PFSK-1 (cell line): ENCODE measurements around the gene ZCWPW2.

Experiments used
- FOXP2 ChIP-seq: optimal IDR thresholded peaks from 2 replicates; pipeline ENCODE3; 2011; ENCODE audit warnings: borderline replicate concordance, control low read depth, inconsistent platforms; ENCODE audit not compliant: insufficient read depth; ENCODE audit errors: extremely low read length, extremely low read depth
- POLR2AphosphoS5 ChIP-seq: IDR thresholded peaks from 2 replicates; pipeline ENCODE4 v1.6.1; 2012; ENCODE audit warnings: low read depth, mild to moderate bottlenecking, control low read depth, low read length, moderate library complexity
- SIN3A ChIP-seq: IDR thresholded peaks from 2 replicates; pipeline ENCODE4 v1.6.1; 2012; ENCODE audit warnings: mild to moderate bottlenecking, low read length, moderate library complexity, borderline replicate concordance; ENCODE audit not compliant: insufficient read depth
- TAF1 ChIP-seq: IDR thresholded peaks from 2 replicates; pipeline ENCODE4 v1.6.1; 2012; ENCODE audit warnings: low read length, control low read depth, borderline replicate concordance; ENCODE audit not compliant: insufficient read depth
- TF ChIP-seq, protein P1 (sequence below), 2 experiments: IDR thresholded peaks; 2 replicates each; pipeline versions ENCODE4 v1.6.1 to v1.8.0; 2011 to 2012; ENCODE audit warnings: low read depth in 2 of 2, low read length in 2 of 2, control low read depth in 1 of 2, inconsistent platforms in 1 of 2, mild to moderate bottlenecking in 1 of 2, moderate library complexity in 1 of 2; ENCODE audit not compliant: insufficient read depth in 1 of 2

Gene ZCWPW2

DNA sequence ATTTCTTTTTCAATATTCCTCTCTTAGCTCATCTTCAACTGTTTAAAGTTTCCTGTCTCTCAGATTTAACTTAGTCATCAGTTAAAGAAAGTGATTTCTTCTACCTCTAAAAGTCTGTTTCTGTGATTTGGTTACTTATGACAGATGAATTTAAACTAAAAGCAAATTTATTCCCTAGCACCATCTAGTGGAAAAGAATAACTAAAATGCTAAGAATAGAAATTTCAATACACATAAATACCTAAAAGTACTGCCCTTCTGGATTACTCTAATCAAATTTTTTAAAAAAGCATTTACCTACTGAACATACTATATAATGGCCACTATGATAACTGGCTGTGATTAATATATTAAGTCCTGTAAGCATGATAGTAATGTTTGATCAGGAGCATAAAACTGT is 14.0 kb upstream of the ZCWPW2 start:
- TF ChIP-seq SIN3A: no peak
- TF ChIP-seq TAF1: no peak
- TF ChIP-seq POLR2AphosphoS5: no peak
- no peak for TF ChIP-seq FOXP2
- TF ChIP-seq, protein P1, sequence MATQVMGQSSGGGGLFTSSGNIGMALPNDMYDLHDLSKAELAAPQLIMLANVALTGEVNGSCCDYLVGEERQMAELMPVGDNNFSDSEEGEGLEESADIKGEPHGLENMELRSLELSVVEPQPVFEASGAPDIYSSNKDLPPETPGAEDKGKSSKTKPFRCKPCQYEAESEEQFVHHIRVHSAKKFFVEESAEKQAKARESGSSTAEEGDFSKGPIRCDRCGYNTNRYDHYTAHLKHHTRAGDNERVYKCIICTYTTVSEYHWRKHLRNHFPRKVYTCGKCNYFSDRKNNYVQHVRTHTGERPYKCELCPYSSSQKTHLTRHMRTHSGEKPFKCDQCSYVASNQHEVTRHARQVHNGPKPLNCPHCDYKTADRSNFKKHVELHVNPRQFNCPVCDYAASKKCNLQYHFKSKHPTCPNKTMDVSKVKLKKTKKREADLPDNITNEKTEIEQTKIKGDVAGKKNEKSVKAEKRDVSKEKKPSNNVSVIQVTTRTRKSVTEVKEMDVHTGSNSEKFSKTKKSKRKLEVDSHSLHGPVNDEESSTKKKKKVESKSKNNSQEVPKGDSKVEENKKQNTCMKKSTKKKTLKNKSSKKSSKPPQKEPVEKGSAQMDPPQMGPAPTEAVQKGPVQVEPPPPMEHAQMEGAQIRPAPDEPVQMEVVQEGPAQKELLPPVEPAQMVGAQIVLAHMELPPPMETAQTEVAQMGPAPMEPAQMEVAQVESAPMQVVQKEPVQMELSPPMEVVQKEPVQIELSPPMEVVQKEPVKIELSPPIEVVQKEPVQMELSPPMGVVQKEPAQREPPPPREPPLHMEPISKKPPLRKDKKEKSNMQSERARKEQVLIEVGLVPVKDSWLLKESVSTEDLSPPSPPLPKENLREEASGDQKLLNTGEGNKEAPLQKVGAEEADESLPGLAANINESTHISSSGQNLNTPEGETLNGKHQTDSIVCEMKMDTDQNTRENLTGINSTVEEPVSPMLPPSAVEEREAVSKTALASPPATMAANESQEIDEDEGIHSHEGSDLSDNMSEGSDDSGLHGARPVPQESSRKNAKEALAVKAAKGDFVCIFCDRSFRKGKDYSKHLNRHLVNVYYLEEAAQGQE (IDR thresholded peaks at IDR 0.05; ENCODE audit: insufficient read depth in 1 of 2, low read depth in 2 of 2, low read length in 2 of 2): no peak

DNA sequence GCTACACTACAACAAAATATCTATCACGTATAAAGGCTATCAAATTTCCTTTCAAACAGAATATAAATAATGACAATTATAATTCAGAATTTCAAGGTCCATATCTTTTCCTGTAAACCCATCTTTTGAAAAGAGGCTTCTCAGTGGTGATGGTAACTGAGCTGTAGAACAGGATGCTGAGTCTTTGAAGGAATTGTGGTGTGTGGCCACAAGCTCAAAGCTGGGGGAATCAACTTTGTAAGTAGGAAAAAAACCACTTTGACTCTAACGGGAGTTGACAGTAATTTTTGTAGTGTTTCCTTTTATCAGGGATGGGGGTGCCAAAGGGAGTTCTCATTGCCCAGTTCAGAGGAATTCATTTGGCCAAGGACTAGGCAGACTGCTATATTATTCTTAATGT is 13.3 kb upstream of the ZCWPW2 start:
- TF ChIP-seq, protein P1 (IDR thresholded peaks at IDR 0.05; ENCODE audit: insufficient read depth in 1 of 2, low read depth in 2 of 2, low read length in 2 of 2): no peak
- TF ChIP-seq FOXP2 (no peak), TAF1 (no peak), POLR2AphosphoS5 (no peak), SIN3A (no peak)

DNA sequence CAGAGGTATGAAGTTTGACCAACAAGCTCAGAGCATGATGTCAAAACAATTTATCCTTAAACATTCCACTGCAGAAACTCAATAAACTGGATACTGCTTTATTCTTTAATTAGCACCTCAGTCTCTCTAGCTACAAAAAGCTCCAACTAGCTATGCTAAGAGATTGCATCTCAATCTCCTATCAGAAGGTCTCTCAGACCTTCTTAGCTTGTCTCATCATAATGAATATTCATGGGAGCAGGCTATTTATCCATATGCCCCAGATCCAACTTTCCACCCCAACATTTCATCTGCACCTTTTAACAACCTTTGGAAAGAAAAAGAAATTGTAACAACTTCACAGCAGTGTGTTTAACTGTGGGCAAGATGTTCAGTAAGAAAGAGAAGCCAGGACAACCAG is 11.3 kb upstream of the ZCWPW2 start:
- TF ChIP-seq FOXP2: no peak
- no peak for TF ChIP-seq POLR2AphosphoS5
- TF ChIP-seq SIN3A: no peak
- no peak for TF ChIP-seq TAF1
- TF ChIP-seq, protein P1 (IDR thresholded peaks at IDR 0.05; ENCODE audit: insufficient read depth in 1 of 2, low read depth in 2 of 2, low read length in 2 of 2): no peak

DNA sequence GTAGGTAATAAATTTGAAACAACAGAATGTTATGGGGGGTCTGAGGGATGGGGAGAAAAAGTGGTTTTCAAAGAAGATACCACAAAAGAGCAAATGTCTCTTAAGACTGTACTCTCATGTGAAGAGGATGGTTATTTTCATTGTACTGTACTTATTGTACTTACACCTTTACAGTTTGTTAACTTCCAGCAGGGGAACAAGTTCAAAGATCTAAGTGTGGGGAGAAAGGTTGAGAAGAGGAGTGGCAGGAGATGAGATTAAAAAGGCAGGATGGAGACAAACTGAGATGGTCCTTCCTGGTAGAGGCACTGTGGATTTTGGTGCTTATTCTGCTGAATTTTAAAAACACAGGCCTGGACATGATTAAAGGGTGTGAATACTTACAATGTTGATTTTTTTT is 5.4 kb upstream of the ZCWPW2 start:
- TF ChIP-seq SIN3A (no peak), FOXP2 (no peak), TAF1 (no peak)

DNA sequence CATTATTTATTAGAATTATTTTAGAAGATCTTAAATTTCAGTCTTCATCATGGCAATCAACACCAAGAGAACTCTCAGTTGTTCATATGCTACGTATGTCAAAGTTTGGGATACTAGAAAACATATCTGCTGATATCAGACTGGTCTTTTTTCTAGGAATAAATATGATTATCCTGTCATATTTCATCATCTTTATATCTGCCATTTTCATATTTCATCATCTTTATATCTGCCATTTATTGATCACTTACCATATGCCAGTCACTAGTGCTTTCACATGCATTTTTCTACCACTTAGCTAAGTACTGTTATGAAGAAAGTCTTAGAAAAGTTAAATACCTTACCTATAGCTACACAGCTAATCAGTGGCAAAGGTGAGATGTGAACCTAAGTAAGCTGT is 2.8 kb upstream of the ZCWPW2 start:
- TF ChIP-seq, protein P1 (IDR thresholded peaks at IDR 0.05; ENCODE audit: insufficient read depth in 1 of 2, low read depth in 2 of 2, low read length in 2 of 2): no peak
